T-helper 2 cell treated with Interferon-gamma antibody and Interleukin-4, amounts not matched to agents 5 μg/mL and 100 μg/mL, for 36 hours (primary cell): ENCODE data around the gene COX18.

ENCODE experiments used
- DNase-seq: peaks from one replicate; pipeline ENCODE4 v3.0.0; 2021; ENCODE audit warnings: low spot score
- H3K27ac Mint-ChIP-seq: one replicate; pipeline ENCODE4 v1.8.0; 2021; ENCODE audit warnings: mild to moderate bottlenecking, mixed read lengths
- H3K27me3 Mint-ChIP-seq: one replicate; pipeline ENCODE4 v1.8.0; 2021; ENCODE audit warnings: low read depth, mixed read lengths
- H3K36me3 Mint-ChIP-seq: one replicate; pipeline ENCODE4 v1.8.0; 2021; ENCODE audit warnings: low read depth, mixed read lengths
- H3K4me1 Mint-ChIP-seq: one replicate; pipeline ENCODE4 v1.8.0; 2021; ENCODE audit warnings: low read depth, mixed read lengths
- H3K4me3 Mint-ChIP-seq: one replicate; pipeline ENCODE4 v1.8.0; 2022; ENCODE audit warnings: mild to moderate bottlenecking, moderate library complexity, mixed read lengths
- H3K9me3 Mint-ChIP-seq: one replicate; pipeline ENCODE4 v1.8.0; 2021; ENCODE audit warnings: mixed read lengths

Gene COX18

GRCh38 chr4:73068491-73069337 is 802 bp downstream of the COX18 start:
- H3K36me3 Mint-ChIP-seq: peaks cover 28% of the 10 kb centered on the region

GRCh38 chr4:73067971-73068394 is 1.5 kb downstream of the COX18 start:
- peak; percentile 37 for DNase-seq

More at GRCh38 chr4:73068491-73069337, 802 bp downstream of the COX18 start:
- no peaks in the 10 kb centered on the region for H3K27me3 Mint-ChIP-seq
- peaks cover 31% of the 10 kb centered on the region for H3K4me1 Mint-ChIP-seq
- H3K9me3 Mint-ChIP-seq: no peaks in the 10 kb centered on the region
- DNase-seq: peak; percentile 29
- H3K27ac Mint-ChIP-seq: peak overlapping the region; percentile 98
- peak overlapping the region; percentile 95 for H3K4me3 Mint-ChIP-seq

GRCh38 chr4:73066928-73067327 is 2.6 kb downstream of the COX18 start:
- peak overlapping the region; percentile 71 for H3K27ac Mint-ChIP-seq
- peak; percentile 13 for DNase-seq
- H3K4me3 Mint-ChIP-seq: peak overlapping the region; percentile 68
- H3K36me3 Mint-ChIP-seq: peaks cover 31% of the 10 kb centered on the region
- H3K27me3 Mint-ChIP-seq: no peaks in the 10 kb centered on the region
- H3K4me1 Mint-ChIP-seq: peaks cover 31% of the 10 kb centered on the region
- no peaks in the 10 kb centered on the region for H3K9me3 Mint-ChIP-seq

More at GRCh38 chr4:73067971-73068394, 1.5 kb downstream of the COX18 start:
- no peaks in the 10 kb centered on the region for H3K9me3 Mint-ChIP-seq
- H3K4me3 Mint-ChIP-seq: peak overlapping the region; percentile 95
- peaks cover 31% of the 10 kb centered on the region for H3K4me1 Mint-ChIP-seq
- peaks cover 28% of the 10 kb centered on the region for H3K36me3 Mint-ChIP-seq
- peak overlapping the region; percentile 98 for H3K27ac Mint-ChIP-seq
- no peaks in the 10 kb centered on the region for H3K27me3 Mint-ChIP-seq

GRCh38 chr4:73066445-73066844 is 3.1 kb downstream of the COX18 start:
- no peak for DNase-seq

GRCh38 chr4:73064536-73064935 is 5.0 kb downstream of the COX18 start:
- H3K36me3 Mint-ChIP-seq: peaks cover 44% of the 10 kb centered on the region
- H3K27me3 Mint-ChIP-seq: no peaks in the 10 kb centered on the region
- H3K4me1 Mint-ChIP-seq: peaks cover 24% of the 10 kb centered on the region
- H3K4me3 Mint-ChIP-seq: no peak overlapping the region
- H3K9me3 Mint-ChIP-seq: no peaks in the 10 kb centered on the region
- no peak overlapping the region for H3K27ac Mint-ChIP-seq
- DNase-seq: no peak

More at GRCh38 chr4:73066445-73066844, 3.1 kb downstream of the COX18 start:
- peaks cover 36% of the 10 kb centered on the region for H3K36me3 Mint-ChIP-seq
- no peaks in the 10 kb centered on the region for H3K27me3 Mint-ChIP-seq
- no peaks in the 10 kb centered on the region for H3K9me3 Mint-ChIP-seq
- H3K27ac Mint-ChIP-seq: no peak overlapping the region
- H3K4me3 Mint-ChIP-seq: peak overlapping the region; percentile 37
- H3K4me1 Mint-ChIP-seq: peaks cover 31% of the 10 kb centered on the region

DNA sequence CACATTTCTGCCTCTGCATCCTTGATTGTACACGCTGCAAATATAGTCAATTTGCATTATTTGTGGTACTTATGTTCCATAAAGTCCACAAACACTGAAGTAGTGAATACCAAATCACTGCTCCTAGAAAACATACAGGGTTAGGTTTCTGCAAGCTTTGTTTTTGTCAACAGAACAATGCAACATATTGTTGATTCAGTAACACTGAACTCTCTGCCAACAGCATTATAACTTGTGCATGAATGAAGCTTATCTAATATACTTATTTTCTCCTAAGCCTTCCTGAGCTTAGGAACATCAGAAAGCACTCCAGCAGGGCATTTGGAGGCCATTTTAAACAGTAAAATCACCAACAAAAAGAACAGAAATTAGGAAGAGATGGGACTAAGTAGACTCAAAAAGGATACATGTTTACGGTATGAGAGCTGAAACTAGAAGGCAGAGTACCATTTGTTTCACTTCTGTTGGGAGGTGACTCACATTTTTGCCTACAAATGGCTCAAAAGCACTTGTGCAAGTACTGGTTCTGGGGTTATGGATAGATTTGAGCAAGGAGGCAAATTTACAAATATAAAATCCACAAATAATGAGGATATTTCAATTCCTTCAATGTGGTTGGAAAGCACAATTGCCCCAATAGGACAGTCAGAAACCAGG is 14.1 kb downstream of the COX18 start:
- H3K27me3 Mint-ChIP-seq: no peaks in the 10 kb centered on the region
- peaks cover 32% of the 10 kb centered on the region for H3K36me3 Mint-ChIP-seq
- H3K9me3 Mint-ChIP-seq: no peaks in the 10 kb centered on the region
- H3K4me3 Mint-ChIP-seq: no peak overlapping the region
- H3K27ac Mint-ChIP-seq: peak overlapping the region; percentile 17
- no peak for DNase-seq
- peaks cover 8% of the 10 kb centered on the region for H3K4me1 Mint-ChIP-seq

- Mint-ChIP-seq H3K9me3 (no peaks in the 10 kb centered on the region), H3K27ac (no peak overlapping the region), H3K4me1 (peaks cover 8% of the 10 kb centered on the region), H3K4me3 (no peak overlapping the region), H3K36me3 (peaks cover 22% of the 10 kb centered on the region), H3K27me3 (no peaks in the 10 kb centered on the region)
- no peak for DNase-seq
These were observed 15.5 kb downstream of the COX18 start for GRCh38 chr4:73053974-73054480.

GRCh38 chr4:73053076-73053475 is 16.4 kb downstream of the COX18 start:
- no peak for DNase-seq
- H3K36me3 Mint-ChIP-seq: peaks cover 14% of the 10 kb centered on the region
- H3K9me3 Mint-ChIP-seq: no peaks in the 10 kb centered on the region
- H3K27me3 Mint-ChIP-seq: no peaks in the 10 kb centered on the region
- no peak overlapping the region for H3K4me3 Mint-ChIP-seq
- H3K27ac Mint-ChIP-seq: no peak overlapping the region
- peaks cover 8% of the 10 kb centered on the region for H3K4me1 Mint-ChIP-seq

GRCh38 chr4:73051625-73052024 is 17.9 kb downstream of the COX18 start:
- Mint-ChIP-seq H3K4me3 (no peak overlapping the region), H3K4me1 (peaks cover 8% of the 10 kb centered on the region), H3K36me3 (peaks cover 12% of the 10 kb centered on the region), H3K27ac (no peak overlapping the region), H3K9me3 (no peaks in the 10 kb centered on the region), H3K27me3 (no peaks in the 10 kb centered on the region)
- DNase-seq: no peak

DNA sequence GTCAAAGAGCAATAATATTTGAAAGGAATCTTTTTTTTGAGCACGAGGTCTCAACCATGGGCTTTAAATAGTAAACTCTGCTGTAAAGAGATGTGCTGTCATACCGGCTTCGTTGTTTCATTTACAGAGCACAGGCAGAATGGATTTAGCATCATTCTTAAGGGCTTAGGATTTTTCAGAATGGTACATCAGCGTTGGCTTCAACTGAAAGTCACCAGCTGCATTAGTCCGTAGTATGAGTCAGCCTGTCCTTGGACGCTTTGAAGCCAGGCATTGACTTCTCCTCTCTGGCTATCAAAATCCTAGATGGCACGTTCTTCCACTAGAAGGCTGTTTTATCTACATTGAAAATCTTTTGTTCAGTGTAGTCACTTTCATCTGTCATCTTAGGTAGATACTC is 23.6 kb downstream of the COX18 start:
- Mint-ChIP-seq H3K9me3 (no peaks in the 10 kb centered on the region), H3K4me3 (no peak overlapping the region), H3K36me3 (no peaks in the 10 kb centered on the region), H3K27ac (no peak overlapping the region), H3K27me3 (no peaks in the 10 kb centered on the region), H3K4me1 (no peaks in the 10 kb centered on the region)
- no peak for DNase-seq

- DNase-seq: no peak
- Mint-ChIP-seq H3K4me1 (peaks cover 9% of the 10 kb centered on the region), H3K27ac (no peak overlapping the region), H3K36me3 (peaks cover 2% of the 10 kb centered on the region), H3K9me3 (peaks cover 10% of the 10 kb centered on the region), H3K4me3 (no peak overlapping the region), H3K27me3 (no peaks in the 10 kb centered on the region)
These were observed 32.5 kb downstream of the COX18 start for GRCh38 chr4:73037057-73037456.

GRCh38 chr4:73036123-73036522 is 33.4 kb downstream of the COX18 start:
- H3K27ac Mint-ChIP-seq: no peak overlapping the region
- H3K36me3 Mint-ChIP-seq: peaks cover 2% of the 10 kb centered on the region
- no peak for DNase-seq

GRCh38 chr4:73034896-73035295 is 34.6 kb downstream of the COX18 start:
- H3K4me1 Mint-ChIP-seq: peaks cover 9% of the 10 kb centered on the region
- no peak overlapping the region for H3K27ac Mint-ChIP-seq
- peaks cover 10% of the 10 kb centered on the region for H3K9me3 Mint-ChIP-seq
- peaks cover 2% of the 10 kb centered on the region for H3K36me3 Mint-ChIP-seq
- DNase-seq: no peak
- H3K27me3 Mint-ChIP-seq: no peaks in the 10 kb centered on the region
- no peak overlapping the region for H3K4me3 Mint-ChIP-seq

More at GRCh38 chr4:73036123-73036522, 33.4 kb downstream of the COX18 start:
- H3K4me1 Mint-ChIP-seq: peaks cover 9% of the 10 kb centered on the region
- H3K27me3 Mint-ChIP-seq: no peaks in the 10 kb centered on the region
- H3K4me3 Mint-ChIP-seq: no peak overlapping the region
- peaks cover 10% of the 10 kb centered on the region for H3K9me3 Mint-ChIP-seq

GRCh38 chr4:73028621-73029020 is 40.9 kb downstream of the COX18 start:
- no peaks in the 10 kb centered on the region for H3K27me3 Mint-ChIP-seq
- no peak overlapping the region for H3K4me3 Mint-ChIP-seq
- no peak overlapping the region for H3K27ac Mint-ChIP-seq
- no peak for DNase-seq
- no peaks in the 10 kb centered on the region for H3K4me1 Mint-ChIP-seq
- no peaks in the 10 kb centered on the region for H3K36me3 Mint-ChIP-seq
- no peaks in the 10 kb centered on the region for H3K9me3 Mint-ChIP-seq
